SK-N-SH treated with all-trans-retinoic acid at 6 μM for 48 hours (cell line): ENCODE measurements around the gene MAGEA11.

Experiments
- ATAC-seq: fragments of 200-7000 bp; cut with Tn5 transposase; 3 replicates; pipeline ENCODE4 v1.9.1; 2020; ENCODE audit warnings: mild to moderate bottlenecking, moderate library complexity
- ARNTL ChIP-seq: fragments of 450-650 bp; formaldehyde crosslinking; IDR thresholded peaks from 2 replicates; pipeline ENCODE4 v1.5.0; 2020; ENCODE audit warnings: low read depth, mild to moderate bottlenecking, moderate library complexity, borderline replicate concordance
- BACH2 ChIP-seq: fragments of 250-450 bp; sonication (Bioruptor Pico); IDR thresholded peaks from 2 replicates; pipeline ENCODE4 v1.9.0; 2021; ENCODE audit warnings: mild to moderate bottlenecking, borderline replicate concordance
- CSDC2 ChIP-seq: fragments of 250-450 bp; sonication (Bioruptor Pico); IDR thresholded peaks from 2 replicates; pipeline ENCODE4 v1.5.0; 2020; ENCODE audit warnings: mild to moderate bottlenecking, moderate library complexity
- CSRNP3 ChIP-seq: fragments of 250-450 bp; sonication (Bioruptor Pico); IDR thresholded peaks from 2 replicates; pipeline ENCODE4 v1.5.1; 2021; ENCODE audit warnings: mild to moderate bottlenecking, moderate library complexity
- ESRRG ChIP-seq: fragments of 250-450 bp; sonication (Bioruptor Pico); IDR thresholded peaks from 2 replicates; pipeline ENCODE4 v1.6.1; 2021; ENCODE audit warnings: mild to moderate bottlenecking
- GLIS3 ChIP-seq: fragments of 250-450 bp; sonication (Bioruptor Pico); IDR thresholded peaks from 2 replicates; pipeline ENCODE4 v1.5.0; 2020; ENCODE audit warnings: mild to moderate bottlenecking, moderate library complexity
- ISL1 ChIP-seq: fragments of 250-450 bp; sonication (Bioruptor Pico); IDR thresholded peaks from 2 replicates; pipeline ENCODE4 v2.1.2; 2022; ENCODE audit warnings: mild to moderate bottlenecking, moderate library complexity
- OSR1 ChIP-seq: fragments of 250-450 bp; sonication (Bioruptor Pico); IDR thresholded peaks from 2 replicates; pipeline ENCODE4 v1.8.0; 2022; ENCODE audit warnings: moderate library complexity, mild to moderate bottlenecking, inconsistent platforms
- POU6F1 ChIP-seq: fragments of 250-450 bp; sonication (Bioruptor Pico); IDR thresholded peaks from 2 replicates; pipeline ENCODE4 v1.8.0; 2021; ENCODE audit warnings: low read depth, mild to moderate bottlenecking, moderate library complexity, borderline replicate concordance
- PPARA ChIP-seq: fragments of 250-450 bp; sonication (Bioruptor Pico); IDR thresholded peaks from 2 replicates; pipeline ENCODE4 v1.5.0; 2020; ENCODE audit warnings: mild to moderate bottlenecking, borderline replicate concordance
- RARB ChIP-seq: fragments of 250-450 bp; sonication (Bioruptor Pico); IDR thresholded peaks from 2 replicates; pipeline ENCODE4 v1.8.0; 2021; ENCODE audit warnings: mild to moderate bottlenecking, moderate library complexity
- SNAI2 ChIP-seq: fragments of 250-450 bp; sonication (Bioruptor Pico); IDR thresholded peaks from 2 replicates; pipeline ENCODE4 v1.5.0; 2020; ENCODE audit warnings: mild to moderate bottlenecking, moderate library complexity
- TCF4 ChIP-seq: fragments of 250-450 bp; sonication (Bioruptor Pico); IDR thresholded peaks from 2 replicates; pipeline ENCODE4 v1.8.0; 2021; ENCODE audit warnings: mild to moderate bottlenecking, moderate library complexity, borderline replicate concordance
- TOX ChIP-seq: fragments of 250-450 bp; sonication (Bioruptor Pico); IDR thresholded peaks from 2 replicates; pipeline ENCODE4 v1.8.0; 2021; ENCODE audit warnings: mild to moderate bottlenecking, moderate library complexity, borderline replicate concordance
- TSHZ2 ChIP-seq: fragments of 250-450 bp; sonication (Bioruptor Pico); IDR thresholded peaks from 2 replicates; pipeline ENCODE4 v1.5.0; 2020; ENCODE audit warnings: mild to moderate bottlenecking, moderate library complexity
- ZC3H10 ChIP-seq: fragments of 250-450 bp; sonication (Bioruptor Pico); IDR thresholded peaks from 2 replicates; pipeline ENCODE4 v1.5.1; 2021; ENCODE audit warnings: mild to moderate bottlenecking, moderate library complexity
- ZFP3 ChIP-seq: fragments of 250-450 bp; sonication (Bioruptor Pico); IDR thresholded peaks from 2 replicates; pipeline ENCODE4 v1.5.0; 2020; ENCODE audit warnings: mild to moderate bottlenecking, moderate library complexity
- ZFP30 ChIP-seq: fragments of 450-650 bp; formaldehyde crosslinking; IDR thresholded peaks from 2 replicates; pipeline ENCODE4 v1.5.0; 2022; ENCODE audit warnings: mild to moderate bottlenecking, moderate library complexity
- ZNF565 ChIP-seq: fragments of 450-650 bp; formaldehyde crosslinking; conservative IDR thresholded peaks from 2 replicates; pipeline ENCODE4 v1.5.0; 2020; ENCODE audit warnings: low read depth, mild to moderate bottlenecking, moderate library complexity
- ZNF70 ChIP-seq: fragments of 450-650 bp; formaldehyde crosslinking; IDR thresholded peaks from 2 replicates; pipeline ENCODE4 v1.5.0; 2020; ENCODE audit warnings: mild to moderate bottlenecking, moderate library complexity
- ZNF8 ChIP-seq: fragments of 450-650 bp; formaldehyde crosslinking; IDR thresholded peaks from 2 replicates; pipeline ENCODE4 v1.5.0; 2020; ENCODE audit warnings: mild to moderate bottlenecking, moderate library complexity
- TF ChIP-seq, protein P1 (sequence below): fragments of 250-450 bp; sonication (Bioruptor Pico); IDR thresholded peaks from 2 replicates; pipeline ENCODE4 v1.8.0; 2020; ENCODE audit warnings: mild to moderate bottlenecking, moderate library complexity, borderline replicate concordance

The MAGEA11 gene

GRCh38 chrX:149712831-149713230, 971 bp downstream of the MAGEA11 start (continued):
- TF ChIP-seq ZNF565, result no peak
- no peak for TF ChIP-seq OSR1 (CRISPR knock-in tag)
- TF ChIP-seq TCF4 (CRISPR knock-in tag), result no peak
- no peak for TF ChIP-seq ZNF70 (CRISPR knock-in tag)
- no peak for TF ChIP-seq CSDC2 (CRISPR knock-in tag)
- TF ChIP-seq CSRNP3 (CRISPR knock-in tag), result no peak
- TF ChIP-seq ZFP30 (CRISPR knock-in tag), result no peak
- TF ChIP-seq ZC3H10 (CRISPR knock-in tag), result no peak
- no peak for TF ChIP-seq ZFP3 (CRISPR knock-in tag)
- TF ChIP-seq ISL1 (CRISPR knock-in tag), result no peak
- no peak for TF ChIP-seq RARB (CRISPR knock-in tag)
- no peak for TF ChIP-seq ARNTL (CRISPR knock-in tag)
- no peak for TF ChIP-seq PPARA (CRISPR knock-in tag)
- no peak for TF ChIP-seq GLIS3 (CRISPR knock-in tag)

DNA sequence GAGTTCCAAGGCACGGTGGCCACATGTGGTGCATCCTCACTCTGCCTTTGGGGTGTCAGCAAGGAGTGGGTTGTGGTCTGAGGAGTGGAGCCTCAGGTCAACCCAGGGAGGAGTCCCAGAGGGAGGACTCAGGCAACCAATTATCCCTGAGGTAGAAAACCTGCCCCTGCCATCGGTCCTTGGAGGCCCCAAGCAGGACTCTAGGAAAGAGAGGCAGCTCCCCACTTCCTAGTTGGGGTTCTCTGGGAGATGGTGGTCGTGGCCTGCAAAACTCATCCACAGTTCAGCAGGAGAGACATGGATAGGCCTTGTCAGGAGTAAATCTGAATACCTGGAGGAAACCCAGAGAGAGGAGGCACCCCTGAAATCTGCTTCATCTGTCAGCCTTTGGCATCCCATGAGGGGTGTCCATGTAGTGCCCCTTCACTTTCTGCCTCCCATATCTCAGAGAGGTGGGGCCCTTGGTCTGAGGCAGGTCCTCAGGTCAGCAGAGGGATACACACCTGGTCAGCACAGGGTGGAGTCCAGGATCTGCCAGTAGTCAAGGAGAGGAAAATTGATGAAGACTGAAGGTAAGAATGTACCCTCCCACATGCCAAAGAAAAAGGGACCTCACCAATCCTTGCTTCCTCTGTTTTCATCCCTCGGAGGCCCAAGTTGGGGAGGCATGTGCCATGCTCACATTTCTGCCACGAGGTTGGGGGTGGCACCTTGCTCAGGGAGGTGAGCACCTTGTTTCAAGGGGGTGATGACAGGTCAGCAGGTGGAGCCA, 1.6 kb downstream of the MAGEA11 start:
- no peak for ATAC-seq
- no peak for TF ChIP-seq GLIS3 (CRISPR knock-in tag)
- no peak for TF ChIP-seq SNAI2
- TF ChIP-seq ESRRG (CRISPR knock-in tag), result no peak
- no peak for TF ChIP-seq CSRNP3 (CRISPR knock-in tag)
- no peak for TF ChIP-seq ARNTL (CRISPR knock-in tag)
- TF ChIP-seq, protein P1, sequence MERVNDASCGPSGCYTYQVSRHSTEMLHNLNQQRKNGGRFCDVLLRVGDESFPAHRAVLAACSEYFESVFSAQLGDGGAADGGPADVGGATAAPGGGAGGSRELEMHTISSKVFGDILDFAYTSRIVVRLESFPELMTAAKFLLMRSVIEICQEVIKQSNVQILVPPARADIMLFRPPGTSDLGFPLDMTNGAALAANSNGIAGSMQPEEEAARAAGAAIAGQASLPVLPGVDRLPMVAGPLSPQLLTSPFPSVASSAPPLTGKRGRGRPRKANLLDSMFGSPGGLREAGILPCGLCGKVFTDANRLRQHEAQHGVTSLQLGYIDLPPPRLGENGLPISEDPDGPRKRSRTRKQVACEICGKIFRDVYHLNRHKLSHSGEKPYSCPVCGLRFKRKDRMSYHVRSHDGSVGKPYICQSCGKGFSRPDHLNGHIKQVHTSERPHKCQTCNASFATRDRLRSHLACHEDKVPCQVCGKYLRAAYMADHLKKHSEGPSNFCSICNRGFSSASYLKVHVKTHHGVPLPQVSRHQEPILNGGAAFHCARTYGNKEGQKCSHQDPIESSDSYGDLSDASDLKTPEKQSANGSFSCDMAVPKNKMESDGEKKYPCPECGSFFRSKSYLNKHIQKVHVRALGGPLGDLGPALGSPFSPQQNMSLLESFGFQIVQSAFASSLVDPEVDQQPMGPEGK (CRISPR knock-in tag), result no peak
- TF ChIP-seq, all 23 proteins: peak for 0

- no peak for ATAC-seq
- no peak for TF ChIP-seq ZC3H10 (CRISPR knock-in tag)
- TF ChIP-seq, all 23 proteins: peak for 0
Observed at GRCh38 chrX:149715468-149715867, 3.6 kb downstream of the MAGEA11 start.

DNA sequence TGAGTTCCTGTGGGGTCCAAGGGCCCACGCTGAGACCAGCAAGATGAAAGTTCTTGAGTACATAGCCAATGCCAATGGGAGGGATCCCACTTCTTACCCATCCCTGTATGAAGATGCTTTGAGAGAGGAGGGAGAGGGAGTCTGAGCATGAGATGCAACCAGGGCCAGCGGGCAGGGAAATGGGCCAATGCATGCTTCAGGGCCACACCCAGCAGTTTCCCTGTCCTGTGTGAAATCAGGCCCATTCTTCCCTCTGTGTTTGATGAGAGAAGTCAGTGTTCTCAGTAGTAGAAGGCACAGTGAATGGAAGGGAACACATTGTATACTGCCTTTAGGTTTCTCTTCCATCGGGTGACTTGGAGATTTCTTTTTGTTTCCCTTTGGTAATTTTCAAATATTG, 4.8 kb downstream of the MAGEA11 start:
- TF ChIP-seq ARNTL (CRISPR knock-in tag) (no peak), TSHZ2 (CRISPR knock-in tag) (no peak), BACH2 (CRISPR knock-in tag) (no peak), ZNF565 (no peak), GLIS3 (CRISPR knock-in tag) (no peak)
- no peak for ATAC-seq

DNA sequence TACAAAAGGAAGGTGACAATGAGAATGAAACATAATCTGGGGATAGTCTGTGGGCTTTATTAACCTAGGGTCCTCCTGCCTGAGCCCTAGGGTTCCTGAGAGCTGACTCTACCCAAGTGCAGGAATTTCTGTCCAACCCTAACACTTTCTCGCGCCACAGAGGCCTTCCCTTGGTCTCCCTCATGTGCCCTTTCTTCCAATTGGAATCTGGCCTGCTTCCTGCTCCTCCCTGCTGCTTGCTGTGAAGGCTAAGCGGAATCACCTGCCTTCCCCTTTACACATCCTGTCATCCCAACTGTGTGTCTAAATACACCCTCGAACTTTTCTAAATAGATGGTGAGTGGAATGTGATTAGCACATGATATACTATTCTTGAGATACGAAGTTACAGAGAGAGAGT, 5.9 kb downstream of the MAGEA11 start:
- ATAC-seq, result no peak
- TF ChIP-seq ESRRG (CRISPR knock-in tag) (no peak), ARNTL (CRISPR knock-in tag) (no peak), SNAI2 (no peak), GLIS3 (CRISPR knock-in tag) (no peak), OSR1 (CRISPR knock-in tag) (no peak), ZNF8 (CRISPR knock-in tag) (no peak), RARB (CRISPR knock-in tag) (no peak), CSRNP3 (CRISPR knock-in tag) (no peak), ZNF565 (no peak), TOX (CRISPR knock-in tag) (no peak), POU6F1 (CRISPR knock-in tag) (no peak)
